ENCODE data around the gene VPS36.

VPS36 gene

DNA sequence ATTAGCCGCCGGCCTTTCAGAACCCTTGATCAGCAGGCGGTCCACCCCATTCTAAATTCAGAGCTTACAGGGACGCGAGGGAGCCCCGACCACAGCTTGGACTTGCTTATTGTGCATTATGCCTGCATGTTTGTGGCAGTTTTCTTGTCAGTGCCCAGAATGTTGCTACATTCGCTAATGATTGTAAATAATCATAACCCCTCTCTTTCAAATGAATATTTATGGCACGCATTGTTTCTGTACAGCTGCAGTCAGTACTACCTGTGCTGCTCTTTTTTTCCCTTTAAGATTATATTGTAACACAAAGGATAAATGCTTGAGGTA lies 321 bp upstream of the VPS36 start:
- no peak for DNase-seq (ENCODE audit: low read depth, low spot score)
- in situ Hi-C loops (cut with HindIII; ENCODE audit: low sequenced_read_pairs), result no loop called here
- peak overlapping the region; percentile 22 for H3K4me3 ChIP-seq (ENCODE audit: low read depth, low read length)
- TF ChIP-seq, protein P1, sequence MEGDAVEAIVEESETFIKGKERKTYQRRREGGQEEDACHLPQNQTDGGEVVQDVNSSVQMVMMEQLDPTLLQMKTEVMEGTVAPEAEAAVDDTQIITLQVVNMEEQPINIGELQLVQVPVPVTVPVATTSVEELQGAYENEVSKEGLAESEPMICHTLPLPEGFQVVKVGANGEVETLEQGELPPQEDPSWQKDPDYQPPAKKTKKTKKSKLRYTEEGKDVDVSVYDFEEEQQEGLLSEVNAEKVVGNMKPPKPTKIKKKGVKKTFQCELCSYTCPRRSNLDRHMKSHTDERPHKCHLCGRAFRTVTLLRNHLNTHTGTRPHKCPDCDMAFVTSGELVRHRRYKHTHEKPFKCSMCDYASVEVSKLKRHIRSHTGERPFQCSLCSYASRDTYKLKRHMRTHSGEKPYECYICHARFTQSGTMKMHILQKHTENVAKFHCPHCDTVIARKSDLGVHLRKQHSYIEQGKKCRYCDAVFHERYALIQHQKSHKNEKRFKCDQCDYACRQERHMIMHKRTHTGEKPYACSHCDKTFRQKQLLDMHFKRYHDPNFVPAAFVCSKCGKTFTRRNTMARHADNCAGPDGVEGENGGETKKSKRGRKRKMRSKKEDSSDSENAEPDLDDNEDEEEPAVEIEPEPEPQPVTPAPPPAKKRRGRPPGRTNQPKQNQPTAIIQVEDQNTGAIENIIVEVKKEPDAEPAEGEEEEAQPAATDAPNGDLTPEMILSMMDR (IDR thresholded peaks at IDR 0.05; ENCODE audit: low read depth, low read length), result no peak

DNA sequence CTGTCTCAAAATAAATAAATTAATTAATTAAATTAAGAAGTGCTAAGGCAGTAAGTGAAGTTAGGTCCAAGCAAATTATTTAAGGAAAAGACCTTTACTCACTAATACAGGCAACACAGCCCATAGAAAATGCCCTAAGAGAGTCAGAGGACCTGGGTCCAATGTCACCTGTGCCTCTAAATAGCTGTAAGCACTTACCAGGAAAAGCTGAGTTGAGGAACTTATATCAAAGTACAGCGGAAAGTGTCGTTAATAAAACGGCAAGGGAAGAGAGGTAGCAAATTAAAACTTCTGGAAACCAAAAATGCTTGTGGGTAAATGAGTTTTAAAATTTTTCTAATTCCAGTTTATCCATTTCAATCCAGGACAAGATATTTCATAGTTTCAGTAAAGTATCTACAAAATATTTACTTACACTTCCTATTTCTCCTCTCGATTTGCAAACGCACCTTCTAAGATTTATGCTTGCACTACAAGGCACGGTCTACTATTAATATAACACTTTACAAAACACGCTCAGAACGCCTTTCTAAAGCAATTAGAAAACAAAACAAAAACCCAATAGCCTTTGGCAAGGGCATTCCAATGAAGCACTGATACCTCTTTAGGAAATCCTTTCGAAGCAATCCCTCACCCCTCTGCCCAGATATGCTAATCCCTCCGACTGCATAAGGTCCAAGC lies 963 bp downstream of the VPS36 start:
- DNase-seq (ENCODE audit: low read depth, low spot score), result no peak
- in situ Hi-C loops (cut with HindIII; ENCODE audit: low sequenced_read_pairs), result no loop called here
- TF ChIP-seq, protein P1 (IDR thresholded peaks at IDR 0.05; ENCODE audit: low read depth, low read length), result no peak
- peak overlapping the region; percentile 77 for H3K4me3 ChIP-seq (ENCODE audit: low read depth, low read length)

DNA sequence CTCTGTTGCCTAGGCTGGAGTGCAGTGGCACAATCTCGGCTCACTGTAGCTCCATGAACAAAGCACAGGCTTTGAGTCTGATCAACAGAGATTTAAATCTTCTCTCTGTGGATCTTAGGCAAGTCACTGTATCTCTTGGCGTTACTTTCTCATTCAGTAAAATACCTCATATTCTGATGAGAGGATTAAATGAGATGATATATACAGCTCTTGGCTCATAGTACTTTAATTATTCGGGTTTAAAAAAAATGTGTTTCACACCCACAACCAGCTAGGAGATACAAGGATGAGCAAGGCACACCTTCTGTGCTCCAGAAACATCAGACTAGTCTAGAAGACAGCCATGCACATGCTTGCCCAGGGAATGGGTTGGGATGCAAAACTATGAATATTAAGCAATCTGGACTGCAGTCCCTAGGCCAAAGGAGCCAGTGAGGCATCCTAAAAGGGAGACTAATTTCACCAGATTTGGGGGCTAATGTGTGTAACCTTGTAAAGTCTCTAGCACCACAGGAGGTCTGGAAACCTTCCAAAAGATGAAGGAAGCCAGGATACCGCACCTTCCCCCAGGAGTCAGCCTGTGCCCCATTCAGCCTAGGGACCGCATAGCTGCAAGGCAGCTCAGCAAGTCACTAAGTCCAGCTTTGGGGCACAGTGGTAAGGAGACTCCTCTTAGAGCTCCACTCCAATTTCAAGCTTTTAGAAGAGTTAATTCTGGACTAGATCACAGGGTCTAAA lies 2.5 kb downstream of the VPS36 start:
- in situ Hi-C loops (cut with HindIII; ENCODE audit: low sequenced_read_pairs), result no loop called here
- TF ChIP-seq, protein P1 (IDR thresholded peaks at IDR 0.05; ENCODE audit: low read depth, low read length), result no peak
- no peak for DNase-seq (ENCODE audit: low read depth, low spot score)
- no peak overlapping the region for H3K4me3 ChIP-seq (ENCODE audit: low read depth, low read length)

DNA sequence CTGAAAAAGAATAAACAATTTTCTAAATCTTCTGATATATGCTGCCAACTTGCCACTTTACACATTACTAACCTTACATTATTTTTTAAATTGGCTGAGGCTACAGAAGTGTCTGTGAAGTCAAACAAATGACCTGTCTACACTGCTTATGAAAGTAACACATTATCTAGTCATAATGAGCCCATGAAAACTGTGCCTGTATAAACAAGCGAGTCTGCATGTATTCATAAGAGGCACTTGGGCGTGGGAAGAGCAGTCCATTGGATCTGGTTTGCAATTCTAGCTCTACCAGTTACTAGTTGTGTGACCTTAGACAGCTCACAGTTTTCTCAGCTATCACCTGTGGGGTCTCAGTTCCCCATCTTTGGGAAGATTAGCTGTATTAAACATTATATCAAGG lies 3.1 kb downstream of the VPS36 start:
- no peak for DNase-seq (ENCODE audit: low read depth, low spot score)
- in situ Hi-C loops (cut with HindIII; ENCODE audit: low sequenced_read_pairs), result no loop called here
- no peak overlapping the region for H3K4me3 ChIP-seq (ENCODE audit: low read depth, low read length)
- TF ChIP-seq, protein P1 (IDR thresholded peaks at IDR 0.05; ENCODE audit: low read depth, low read length), result no peak

DNA sequence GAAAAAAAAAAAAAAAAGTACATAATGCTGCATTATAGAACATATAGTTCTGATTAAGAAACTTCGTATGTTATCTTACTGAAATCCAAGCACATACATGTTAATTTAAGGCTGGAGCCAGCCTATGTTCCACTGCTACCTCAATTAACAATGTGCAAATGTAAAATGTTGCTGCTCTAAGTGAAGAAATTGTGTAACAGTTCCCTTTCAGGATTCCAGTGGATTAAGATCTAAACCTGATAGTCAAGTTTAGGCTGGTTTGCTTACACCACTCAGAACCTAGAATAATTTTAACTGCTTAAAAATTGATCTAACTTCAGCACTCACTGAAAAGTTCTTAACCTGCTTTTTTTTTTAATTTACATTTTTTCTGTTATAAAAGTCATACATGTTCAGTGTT lies 4.2 kb downstream of the VPS36 start:
- no peak for DNase-seq (ENCODE audit: low read depth, low spot score)
- TF ChIP-seq, protein P1 (IDR thresholded peaks at IDR 0.05; ENCODE audit: low read depth, low read length), result no peak
- H3K4me3 ChIP-seq (ENCODE audit: low read depth, low read length), result no peak overlapping the region
- in situ Hi-C loops (cut with HindIII; ENCODE audit: low sequenced_read_pairs), result no loop called here

DNA sequence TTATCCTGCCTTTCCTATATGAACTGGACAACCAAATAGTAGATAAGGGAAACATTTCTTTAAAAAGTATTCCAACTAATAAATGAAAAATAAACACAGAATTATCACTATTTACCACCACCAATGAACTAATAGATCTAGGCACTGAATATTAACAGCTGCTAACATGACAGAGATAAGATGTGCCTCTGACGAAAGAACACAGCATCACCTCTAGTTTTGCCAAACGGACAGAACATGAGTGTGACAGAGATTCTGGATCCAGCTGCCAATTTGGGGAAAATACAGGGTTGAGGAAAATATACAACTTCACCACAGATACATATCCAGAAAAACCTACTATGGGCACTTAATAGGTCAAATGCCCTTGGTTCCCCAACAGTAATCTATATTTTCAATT lies 18.0 kb downstream of the VPS36 start:
- TF ChIP-seq, protein P1 (IDR thresholded peaks at IDR 0.05; ENCODE audit: low read depth, low read length), result no peak
- H3K4me3 ChIP-seq (ENCODE audit: low read depth, low read length), result no peak overlapping the region
- DNase-seq (ENCODE audit: low read depth, low spot score), result no peak
- in situ Hi-C loops (cut with HindIII; ENCODE audit: low sequenced_read_pairs), result no loop called here
